SJSA1 (cell line): Measurements from ENCODE around the gene TP53. TPM values are rescaled to one million over a fixed set of nuclear protein-coding genes. Genes with fewer than 3 reads are reported as not detected.

Experiments used
- DNase-seq, 2 experiments: peaks; one replicate each; pipeline ENCODE4 v3.0.0-alpha.2; 2015 to 2020; ENCODE audit warnings: low spot score in 2 of 2, low read depth in 1 of 2
- H3K27ac ChIP-seq: fragments of 250-450 bp; sonication (Bioruptor Pico); 2 replicates; pipeline ENCODE4 v1.5.1; 2020; ENCODE audit warnings: mild to moderate bottlenecking, moderate library complexity
- H3K27me3 ChIP-seq: fragments of 250-450 bp; sonication (Bioruptor Pico); replicated peaks from 2 replicates; pipeline ENCODE4 v1.5.1; 2020; ENCODE audit warnings: mild to moderate bottlenecking, moderate library complexity
- H3K36me3 ChIP-seq: fragments of 250-450 bp; sonication (Bioruptor Pico); 2 replicates; pipeline ENCODE4 v1.5.1; 2020; ENCODE audit warnings: mild to moderate bottlenecking
- H3K4me1 ChIP-seq: fragments of 250-450 bp; sonication (Bioruptor Pico); replicated peaks from 2 replicates; pipeline ENCODE4 v1.6.1; 2021; ENCODE audit warnings: mild to moderate bottlenecking
- H3K4me3 ChIP-seq: fragments of 250-450 bp; sonication (Bioruptor Pico); 2 replicates; pipeline ENCODE4 v1.5.1; 2020; ENCODE audit warnings: mild to moderate bottlenecking
- H3K9me3 ChIP-seq: fragments of 250-450 bp; sonication (Bioruptor Pico); replicated peaks from 2 replicates; pipeline ENCODE4 v1.5.1; 2020; ENCODE audit warnings: mild to moderate bottlenecking
- total RNA-seq: library from RNA; depleted of rRNA; stranded (reverse); fragments of >200 nt; shearing (Covaris generic); gene quantifications from 2 replicates; pipeline ENCODE4 v1.2.3, GENCODE V29; 2014

Gene TP53
- total RNA-seq, 1 experiment from 2014 or later = 40.6 TPM

DNA sequence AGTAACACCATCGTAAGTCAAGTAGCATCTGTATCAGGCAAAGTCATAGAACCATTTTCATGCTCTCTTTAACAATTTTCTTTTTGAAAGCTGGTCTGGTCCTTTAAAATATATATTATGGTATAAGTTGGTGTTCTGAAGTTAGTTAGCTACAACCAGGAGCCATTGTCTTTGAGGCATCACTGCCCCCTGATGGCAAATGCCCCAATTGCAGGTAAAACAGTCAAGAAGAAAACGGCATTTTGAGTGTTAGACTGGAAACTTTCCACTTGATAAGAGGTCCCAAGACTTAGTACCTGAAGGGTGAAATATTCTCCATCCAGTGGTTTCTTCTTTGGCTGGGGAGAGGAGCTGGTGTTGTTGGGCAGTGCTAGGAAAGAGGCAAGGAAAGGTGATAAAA lies 14.1 kb downstream of the TP53 start:
- Histone ChIP-seq H3K27me3 (no peaks in the 10 kb centered on the region), H3K27ac (no peak overlapping the region), H3K36me3 (peaks cover 77% of the 10 kb centered on the region), H3K4me1 (no peaks in the 10 kb centered on the region), H3K9me3 (peaks cover 5% of the 10 kb centered on the region; the same call in 1 of the 2 replicates), H3K4me3 (no peak overlapping the region)
- no peak for DNase-seq

DNA sequence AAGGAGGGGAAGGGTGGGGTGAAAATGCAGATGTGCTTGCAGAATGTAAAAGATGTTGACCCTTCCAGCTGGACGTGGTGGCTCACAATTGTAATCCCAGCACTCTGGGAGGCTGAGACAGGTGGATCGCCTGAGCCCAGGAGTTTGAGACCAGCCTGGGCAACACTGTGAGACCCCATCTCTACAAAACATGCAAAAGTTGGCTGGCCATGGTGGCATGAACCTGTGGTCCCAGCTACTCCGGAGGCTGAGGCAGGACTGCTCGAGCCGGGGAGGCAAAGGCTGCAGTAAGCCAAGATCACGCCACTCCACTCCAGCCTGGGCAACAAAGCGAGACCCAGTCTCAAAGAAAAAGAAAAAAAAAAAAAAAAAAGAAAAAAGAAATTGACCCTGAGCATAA lies 18.8 kb downstream of the TP53 start:
- Histone ChIP-seq H3K4me3 (no peak overlapping the region), H3K4me1 (no peaks in the 10 kb centered on the region), H3K9me3 (peaks cover 4% of the 10 kb centered on the region; the same call in 1 of the 2 replicates), H3K27me3 (no peaks in the 10 kb centered on the region), H3K27ac (no peak overlapping the region), H3K36me3 (peaks cover 61% of the 10 kb centered on the region)
- DNase-seq = no peak

DNA sequence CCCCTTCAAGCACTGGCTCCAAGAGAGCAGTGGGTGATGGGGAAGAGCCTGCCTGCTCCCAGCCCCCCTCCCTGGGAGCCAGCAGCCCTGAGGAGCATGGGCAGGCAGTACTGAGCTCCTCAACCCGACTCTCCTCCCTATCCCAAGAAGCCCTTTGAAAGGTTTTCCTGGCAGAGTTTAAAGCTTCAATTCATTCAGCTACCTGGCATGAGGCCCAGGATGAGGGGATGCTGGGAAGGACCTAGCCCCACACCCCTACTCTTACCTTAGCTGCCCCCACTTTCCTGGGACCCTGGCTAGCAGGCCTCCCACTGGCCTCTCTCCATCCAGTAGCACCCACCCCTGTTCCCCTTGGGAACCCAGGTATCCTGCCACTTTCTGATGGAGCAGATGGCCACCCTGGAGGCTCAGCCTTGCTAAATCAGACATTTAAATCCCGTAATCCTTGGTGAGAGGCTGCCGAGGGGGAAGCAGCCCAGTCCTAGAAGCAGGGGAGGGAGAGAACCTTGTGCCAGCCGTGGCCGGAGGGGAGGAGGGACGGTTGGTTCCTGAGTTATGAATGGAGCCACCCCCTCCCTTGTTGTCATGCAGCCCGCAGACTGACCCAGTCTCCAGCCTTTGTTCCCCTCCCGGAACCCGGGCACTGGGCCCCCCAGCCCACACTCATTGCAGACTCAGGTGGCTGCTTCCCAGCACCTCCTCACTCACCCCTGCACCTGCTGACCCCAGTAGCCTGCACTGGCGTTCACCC lies 19.5 kb downstream of the TP53 start:
- H3K36me3 ChIP-seq = peaks cover 56% of the 10 kb centered on the region
- no peaks in the 10 kb centered on the region for H3K4me1 ChIP-seq
- H3K9me3 ChIP-seq = no peaks in the 10 kb centered on the region
- no peak overlapping the region for H3K4me3 ChIP-seq
- no peak overlapping the region for H3K27ac ChIP-seq
- H3K27me3 ChIP-seq = no peaks in the 10 kb centered on the region
- DNase-seq = no peak

DNA sequence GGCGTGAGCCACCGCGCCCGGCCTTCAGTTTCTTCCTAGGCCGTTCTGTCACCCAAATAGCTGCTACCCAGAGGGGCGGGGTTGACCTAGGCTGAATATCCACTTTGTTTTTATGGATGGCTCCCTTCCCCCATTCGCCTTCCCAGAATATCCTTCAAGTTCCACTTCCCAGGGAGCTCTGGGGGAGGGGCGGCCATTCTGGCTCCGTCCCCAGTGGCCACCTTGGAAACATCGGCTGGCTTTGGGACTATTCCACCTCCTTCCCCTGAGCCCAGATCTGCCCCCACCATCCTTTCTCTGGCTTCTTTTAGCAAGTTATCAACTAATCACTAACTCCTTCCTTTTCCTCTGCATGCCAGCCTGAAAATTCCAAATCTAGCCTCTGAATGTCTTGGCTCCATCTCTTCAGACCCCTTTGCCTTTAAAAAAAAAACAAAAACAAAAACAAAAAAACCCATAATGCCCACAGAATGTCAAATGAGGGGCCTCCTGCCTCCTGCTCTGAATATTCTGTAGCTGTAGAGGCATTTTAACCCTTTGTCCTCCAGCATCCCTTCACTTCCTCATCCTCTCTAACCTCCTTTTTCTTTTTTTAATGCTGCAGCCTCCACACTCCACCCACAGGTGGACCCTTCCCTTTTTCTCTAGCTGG lies 30.2 kb downstream of the TP53 start:
- Histone ChIP-seq H3K27me3 (peaks cover 14% of the 10 kb centered on the region), H3K4me1 (no peaks in the 10 kb centered on the region), H3K4me3 (no peak overlapping the region), H3K27ac (no peak overlapping the region), H3K36me3 (no peaks in the 10 kb centered on the region), H3K9me3 (no peaks in the 10 kb centered on the region)
- no peak for DNase-seq

DNA sequence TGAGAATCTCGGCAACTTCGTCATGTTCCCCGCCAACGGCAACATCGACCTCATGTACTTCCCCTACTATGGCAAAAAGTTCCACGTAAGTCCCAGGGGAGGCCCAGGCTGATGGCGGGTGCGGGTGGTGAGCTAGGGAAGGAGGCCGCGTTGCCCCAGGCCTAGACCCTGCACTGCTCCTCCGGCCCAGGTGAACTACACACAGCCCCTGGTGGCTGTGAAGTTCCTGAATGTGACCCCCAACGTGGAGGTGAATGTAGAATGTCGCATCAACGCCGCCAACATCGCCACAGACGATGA lies 31.8 kb downstream of the TP53 start:
- DNase-seq = no peak
- H3K4me1 ChIP-seq = peaks cover 7% of the 10 kb centered on the region; the same call in 1 of the 2 replicates
- no peaks in the 10 kb centered on the region for H3K9me3 ChIP-seq
- H3K4me3 ChIP-seq = no peak overlapping the region
- H3K27me3 ChIP-seq = peaks cover 29% of the 10 kb centered on the region
- no peak overlapping the region for H3K27ac ChIP-seq
- no peaks in the 10 kb centered on the region for H3K36me3 ChIP-seq

DNA sequence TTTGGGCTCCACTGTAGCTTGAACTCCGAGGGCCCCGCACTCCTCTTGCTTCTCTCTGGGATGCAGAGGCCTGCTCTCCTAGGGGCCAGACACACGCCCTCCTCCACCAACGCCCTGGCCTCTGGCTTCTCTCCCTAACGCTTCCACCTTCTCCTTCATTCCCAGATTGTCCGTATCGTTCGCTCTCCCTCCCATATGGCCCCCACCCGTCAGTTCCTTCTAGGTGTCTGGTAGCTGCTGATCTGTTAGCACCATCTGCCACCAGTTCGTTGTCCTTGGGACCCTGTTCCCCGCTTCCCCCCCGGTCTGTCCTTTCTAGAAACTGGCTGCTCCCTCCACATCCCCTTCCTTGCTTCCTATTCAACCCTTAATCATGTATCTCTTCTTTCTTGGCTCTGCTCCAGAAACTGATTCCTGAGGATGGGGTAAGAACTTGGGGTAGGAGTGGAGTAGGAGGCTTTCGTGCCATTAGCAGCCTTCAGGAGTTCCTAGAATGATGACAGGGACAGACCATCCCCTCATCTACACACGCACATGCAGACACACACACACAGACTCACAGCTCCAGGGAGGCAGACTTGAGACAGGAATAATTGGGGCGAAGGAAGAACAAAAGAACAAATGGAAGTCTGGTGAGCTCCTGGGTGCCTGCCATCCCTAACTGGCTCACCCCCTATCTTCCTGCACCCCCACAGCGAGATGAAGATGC lies 32.3 kb downstream of the TP53 start:
- Histone ChIP-seq H3K9me3 (no peaks in the 10 kb centered on the region), H3K27me3 (peaks cover 34% of the 10 kb centered on the region), H3K4me1 (peaks cover 7% of the 10 kb centered on the region; the same call in 1 of the 2 replicates), H3K36me3 (no peaks in the 10 kb centered on the region), H3K27ac (no peak overlapping the region), H3K4me3 (no peak overlapping the region)
- DNase-seq = no peak

DNA sequence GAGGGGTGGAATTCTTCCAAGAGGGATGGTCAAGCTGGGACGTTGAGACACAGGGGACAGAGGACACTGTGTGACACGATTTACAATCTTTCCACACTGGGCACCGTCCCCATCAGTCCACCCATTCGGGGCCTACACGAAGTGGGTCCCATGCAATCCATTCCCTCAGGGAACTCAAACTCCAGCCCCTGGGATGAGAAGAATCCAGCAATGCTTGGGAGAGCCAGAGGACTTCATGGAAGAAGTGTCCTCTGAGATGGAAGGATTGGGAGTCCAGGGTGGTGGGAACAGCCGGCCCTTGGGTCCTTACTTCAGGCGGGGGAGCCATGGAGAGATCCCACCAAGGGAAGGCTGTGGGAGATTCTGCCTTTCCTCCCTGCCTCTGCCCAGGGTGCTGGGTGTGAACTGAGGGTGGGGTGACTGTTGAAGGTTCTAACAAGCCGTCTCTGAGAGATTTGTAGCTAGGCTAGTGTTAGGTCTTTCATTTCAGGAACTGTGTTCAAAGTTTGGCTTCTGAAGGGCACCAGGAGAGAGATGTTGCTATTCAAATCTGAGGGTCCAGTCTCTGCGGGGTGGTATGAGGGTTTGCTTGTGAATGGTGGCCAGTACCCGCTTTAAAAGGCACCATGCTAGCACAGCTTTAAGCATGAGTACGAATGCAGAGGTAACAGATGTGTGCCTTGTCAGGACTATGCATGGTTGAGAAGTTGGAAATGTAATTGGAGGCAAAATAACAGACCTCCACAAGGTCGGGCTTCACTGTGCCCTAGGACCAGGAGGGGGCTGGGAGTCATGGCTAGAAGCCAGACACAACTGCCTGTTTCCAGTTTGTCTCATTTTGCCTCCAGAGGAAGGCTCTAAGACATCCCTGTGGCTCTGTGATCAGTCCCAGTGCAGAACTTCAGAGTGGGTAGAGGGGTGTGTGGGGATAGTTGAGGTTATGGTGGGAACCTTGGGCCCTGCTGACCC lies 34.6 kb downstream of the TP53 start:
- Histone ChIP-seq H3K27me3 (peaks cover 44% of the 10 kb centered on the region), H3K4me3 (no peak overlapping the region), H3K4me1 (peaks cover 7% of the 10 kb centered on the region; the same call in 1 of the 2 replicates), H3K36me3 (no peaks in the 10 kb centered on the region), H3K9me3 (no peaks in the 10 kb centered on the region), H3K27ac (no peak overlapping the region)
- DNase-seq = no peak

DNA sequence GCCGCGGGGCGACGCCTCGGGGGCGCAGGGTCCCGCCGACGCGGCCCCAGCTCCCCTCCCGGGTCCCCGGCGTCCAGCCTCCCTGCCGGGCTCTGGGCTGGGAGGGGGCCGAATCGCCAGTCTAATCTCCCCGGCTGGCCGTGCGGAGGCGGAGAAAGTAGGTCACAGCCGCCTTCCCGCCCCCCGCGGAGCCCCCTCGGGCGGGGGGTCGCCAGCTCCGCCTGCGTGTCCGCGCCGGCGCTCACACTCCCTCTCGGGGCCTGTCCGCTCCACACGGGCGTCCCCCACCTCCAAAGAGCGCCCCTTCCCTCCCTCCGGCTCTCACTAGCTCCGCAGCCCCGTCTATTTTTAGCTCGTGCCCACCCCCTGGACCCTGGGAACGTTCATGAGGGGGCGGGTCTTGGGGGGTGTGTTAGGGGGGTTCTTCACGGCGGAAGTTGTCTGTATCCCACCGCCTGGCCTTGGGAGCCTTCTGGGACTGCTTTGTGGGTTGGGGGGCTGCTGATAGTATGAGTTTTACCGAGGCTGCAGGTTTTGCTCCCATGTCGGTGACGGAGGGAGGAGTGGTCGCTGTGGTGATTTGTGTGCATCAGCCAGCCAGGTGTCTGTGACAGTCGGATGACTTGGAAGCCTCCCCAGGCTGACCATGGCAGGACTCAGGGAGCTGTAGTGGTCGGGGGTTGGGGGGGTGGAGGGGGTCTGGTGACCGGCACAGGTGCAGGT lies 35.5 kb downstream of the TP53 start:
- Histone ChIP-seq H3K4me3 (no peak overlapping the region), H3K36me3 (no peaks in the 10 kb centered on the region), H3K27me3 (peaks cover 44% of the 10 kb centered on the region), H3K27ac (no peak overlapping the region), H3K4me1 (peaks cover 7% of the 10 kb centered on the region; the same call in 1 of the 2 replicates), H3K9me3 (no peaks in the 10 kb centered on the region)
- DNase-seq = no peak

DNA sequence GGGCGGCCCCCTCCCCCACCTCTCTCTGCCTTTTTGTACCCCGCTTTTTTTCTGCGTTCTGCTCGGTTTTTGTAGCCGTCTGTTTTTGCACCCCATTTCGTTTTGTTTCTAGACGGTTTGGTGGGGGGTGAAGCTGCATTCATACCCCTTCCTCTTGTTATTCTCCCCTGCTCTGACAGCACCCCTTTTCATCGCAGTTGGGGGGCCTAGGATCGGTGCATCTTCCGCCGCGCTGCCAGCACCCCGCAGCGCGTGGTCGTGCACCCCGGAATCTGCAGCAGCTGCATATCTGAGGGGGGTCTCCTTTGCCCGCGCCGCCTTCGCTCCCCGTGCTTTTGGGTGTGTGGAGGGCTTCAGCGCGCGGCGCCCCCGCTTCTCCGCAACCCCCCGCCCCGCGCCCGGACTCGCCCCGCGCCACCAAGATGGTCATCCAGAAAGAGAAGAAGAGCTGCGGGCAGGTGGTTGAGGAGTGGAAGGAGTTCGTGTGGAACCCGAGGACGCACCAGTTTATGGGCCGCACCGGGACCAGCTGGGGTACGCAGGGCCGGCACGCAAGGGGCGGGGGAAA lies 36.1 kb downstream of the TP53 start:
- no peaks in the 10 kb centered on the region for H3K9me3 ChIP-seq
- no peaks in the 10 kb centered on the region for H3K36me3 ChIP-seq
- DNase-seq = no peak
- H3K4me1 ChIP-seq = peaks cover 7% of the 10 kb centered on the region; the same call in 1 of the 2 replicates
- H3K27me3 ChIP-seq = peaks cover 44% of the 10 kb centered on the region
- no peak overlapping the region for H3K4me3 ChIP-seq
- H3K27ac ChIP-seq = no peak overlapping the region

DNA sequence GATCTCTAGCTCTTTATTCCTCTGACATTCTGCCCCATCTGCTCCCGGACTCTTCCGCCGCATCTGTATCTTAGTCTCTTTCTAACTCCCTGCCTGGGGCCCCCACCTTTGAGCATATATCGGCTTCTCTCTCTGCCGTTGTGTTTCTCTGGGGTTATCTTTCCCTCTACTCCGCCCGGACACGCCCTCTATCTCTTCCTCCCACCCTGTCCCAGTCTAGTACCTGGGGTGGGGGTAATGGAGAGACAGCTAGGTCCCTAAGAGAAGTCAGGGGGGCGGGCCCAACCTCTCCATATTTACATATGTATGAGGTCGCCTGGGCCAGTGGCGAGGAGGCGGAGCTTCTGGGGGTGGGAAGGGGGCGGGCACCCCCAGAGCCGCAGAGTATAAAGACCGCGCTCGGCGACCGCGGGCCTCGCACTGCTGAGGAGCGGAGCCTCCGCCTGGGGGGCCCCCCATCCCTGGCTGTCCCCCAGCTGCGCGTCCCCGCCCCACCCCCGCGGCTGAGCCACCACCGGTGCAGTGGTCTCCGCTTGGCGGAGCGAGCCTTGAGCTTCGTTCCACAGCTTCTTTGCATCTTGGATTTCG lies 36.7 kb downstream of the TP53 start, which contains the start of gene ATP1B2:
ATP1B2 (plus strand) TSS at position 418 of the 588 bp plus-strand sequence. CDS start 593 bp downstream, outside the sequence.
- peaks cover 7% of the 10 kb centered on the region; the same call in 1 of the 2 replicates for H3K4me1 ChIP-seq
- H3K4me3 ChIP-seq = no peak within 1 kb of the TSS
- peaks cover 44% of the 10 kb centered on the region for H3K27me3 ChIP-seq
- H3K36me3 ChIP-seq = no peaks in the 10 kb centered on the region
- no peaks in the 10 kb centered on the region for H3K9me3 ChIP-seq
- H3K27ac ChIP-seq = no peak within 1 kb of the TSS
- DNase-seq = no peak

DNA sequence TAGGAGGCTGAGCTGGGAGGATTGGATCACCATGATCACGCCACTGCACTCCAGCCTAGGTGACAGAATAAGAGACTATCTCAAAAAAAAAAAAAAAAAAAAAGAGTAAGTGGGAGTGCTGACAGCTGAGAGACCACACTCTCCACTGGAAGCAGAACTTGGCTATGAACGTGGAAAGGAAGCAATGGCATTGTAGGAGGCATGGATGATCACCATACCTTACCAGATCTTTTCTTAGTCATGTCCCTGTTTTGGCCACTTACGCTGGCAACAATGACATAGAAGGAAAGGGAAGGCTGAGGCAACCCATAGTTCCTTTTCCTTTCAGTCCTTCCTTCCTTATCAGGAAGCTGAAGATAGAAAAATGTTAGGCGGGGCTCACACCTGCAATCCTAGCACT lies 40.3 kb downstream of the TP53 start:
- Histone ChIP-seq H3K9me3 (no peaks in the 10 kb centered on the region), H3K27me3 (peaks cover 29% of the 10 kb centered on the region), H3K4me1 (peaks cover 7% of the 10 kb centered on the region; the same call in 1 of the 2 replicates), H3K27ac (no peak overlapping the region), H3K36me3 (no peaks in the 10 kb centered on the region), H3K4me3 (no peak overlapping the region)
- DNase-seq = no peak

DNA sequence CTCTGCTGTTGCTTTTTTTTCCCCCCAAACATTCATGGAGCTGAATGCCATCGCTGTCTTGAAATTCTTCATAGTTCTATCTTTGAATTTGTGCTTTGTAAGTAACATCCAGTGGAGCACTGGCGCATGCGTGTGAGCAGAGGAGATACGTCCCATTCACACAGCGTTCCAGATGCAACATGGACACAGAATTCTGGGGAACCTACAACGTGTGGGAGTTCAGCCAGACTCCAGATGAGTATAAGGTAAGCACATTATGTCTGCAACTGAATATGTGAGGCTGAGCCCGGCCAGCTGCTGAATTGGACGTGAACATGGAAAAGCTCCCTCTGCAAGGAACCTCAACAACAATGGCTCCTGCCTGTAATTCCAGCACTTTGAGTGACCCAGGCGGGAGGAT lies 40.8 kb downstream of the TP53 start:
- no peaks in the 10 kb centered on the region for H3K36me3 ChIP-seq
- H3K27ac ChIP-seq = no peak overlapping the region
- peaks cover 6% of the 10 kb centered on the region; the same call in 1 of the 2 replicates for H3K4me1 ChIP-seq
- no peak for DNase-seq
- H3K9me3 ChIP-seq = no peaks in the 10 kb centered on the region
- peaks cover 23% of the 10 kb centered on the region for H3K27me3 ChIP-seq
- H3K4me3 ChIP-seq = no peak overlapping the region
